NCI-H510A treated with DMSO at 0.1 percent for 48 hours (cell line): ENCODE results near the gene HS3ST5.
A peak's percentile ranks its signal among the peaks of the same experiment; 100 is the strongest.

Experiments used
- DNase-seq: peaks from one replicate; lab custom pipeline; 2025; lab: John Stamatoyannopoulos, UW

The HS3ST5 gene

GRCh38 chr6:114194362-114195026 lies 148.3 kb downstream of the HS3ST5 start:
- no peak for DNase-seq

- no peak for DNase-seq
Observed at GRCh38 chr6:114187563-114187962, 155.3 kb downstream of the HS3ST5 start.

- no peak for DNase-seq
Observed at GRCh38 chr6:114181664-114182063, 161.2 kb downstream of the HS3ST5 start.

GRCh38 chr6:114179411-114179810 lies 163.4 kb downstream of the HS3ST5 start:
- DNase-seq: no peak

- DNase-seq: peak; percentile 15
Observed at GRCh38 chr6:114176726-114177125, 166.1 kb downstream of the HS3ST5 start.

GRCh38 chr6:114172576-114173260 lies 170.1 kb downstream of the HS3ST5 start:
- no peak for DNase-seq

- no peak for DNase-seq
Observed at GRCh38 chr6:114171473-114171872, 171.3 kb downstream of the HS3ST5 start.

- no peak for DNase-seq
Observed at GRCh38 chr6:114170958-114171387, 171.8 kb downstream of the HS3ST5 start.

GRCh38 chr6:114170372-114170771 lies 172.5 kb downstream of the HS3ST5 start:
- DNase-seq: no peak

- DNase-seq: no peak
Observed at GRCh38 chr6:114169763-114170162, 173.1 kb downstream of the HS3ST5 start.

GRCh38 chr6:114167583-114168576 lies 174.9 kb downstream of the HS3ST5 start:
- no peak for DNase-seq

- no peak for DNase-seq
Observed at GRCh38 chr6:114164207-114164606, 178.6 kb downstream of the HS3ST5 start.

- DNase-seq: no peak
Observed at GRCh38 chr6:114162691-114163347, 180.0 kb downstream of the HS3ST5 start.

- DNase-seq: no peak
Observed at GRCh38 chr6:114160881-114161280, 181.9 kb downstream of the HS3ST5 start.

GRCh38 chr6:114159727-114160126 lies 183.1 kb downstream of the HS3ST5 start:
- no peak for DNase-seq

GRCh38 chr6:114158838-114159694 lies 183.8 kb downstream of the HS3ST5 start:
- DNase-seq: no peak

- DNase-seq: no peak
Observed at GRCh38 chr6:114158411-114158810, 184.4 kb downstream of the HS3ST5 start.

GRCh38 chr6:114157848-114158247 lies 185.0 kb downstream of the HS3ST5 start:
- no peak for DNase-seq

- no peak for DNase-seq
Observed at GRCh38 chr6:114155763-114156162, 187.1 kb downstream of the HS3ST5 start.

- DNase-seq: no peak
Observed at GRCh38 chr6:114154812-114155211, 188.0 kb downstream of the HS3ST5 start.

GRCh38 chr6:114153448-114153847 lies 189.4 kb downstream of the HS3ST5 start:
- DNase-seq: no peak
